Endothelial cell of umbilical vein (primary cell): Measurements from ENCODE around the gene MACROD2. TPM values are rescaled to one million over a fixed set of nuclear protein-coding genes. Genes with fewer than 3 reads are reported as not detected.

Source experiments
- BruUV-seq: library from RNA; stranded (reverse); fragments of 400-500 nt; replicated peaks from 2 replicates; lab custom pipeline; 2021; lab: Mats Ljungman, UMichigan
- CTCF ChIA-PET: fragments of 300-600, 350-600 bp; sonication (Branson Sonifier 250); formaldehyde crosslinking; loops from one replicate; lab custom pipeline; 2021; ENCODE audit warnings: antibody characterized with exemption, inconsistent platforms; lab: Charles Lee
- POLR2A ChIA-PET: fragments of 300-600, 350-600 bp; sonication (Branson Sonifier 250); formaldehyde crosslinking; loops from one replicate; lab custom pipeline; 2021; ENCODE audit warnings: antibody characterized with exemption, inconsistent platforms; lab: Charles Lee
- DNase-seq: peaks from one replicate; pipeline ENCODE4 v3.0.0-alpha.2; 2011; ENCODE audit warnings: low read depth, low spot score
- FAIRE-seq: peaks from 2 replicates; lab custom pipeline; 2011; peaks lifted over from hg19 to GRCh38; lab: Jason Lieb, UNC
- H2AFZ ChIP-seq: 2 replicates; pipeline ENCODE4 v1.6.0; 2012; ENCODE audit warnings: low read depth, low read length, control low read depth, inconsistent platforms
- H3K27ac ChIP-seq: 2 replicates; pipeline ENCODE4 v1.5.1; 2011; ENCODE audit warnings: low read depth, mild to moderate bottlenecking, control low read depth, low read length, moderate library complexity; ENCODE audit not compliant: insufficient read depth
- H3K27me3 ChIP-seq, 2 experiments: 2 replicates each; pipeline versions ENCODE4 v1.6.0 to v1.6.1; 2011; ENCODE audit warnings: low read length in 2 of 2, mixed read lengths in 1 of 2; ENCODE audit not compliant: control insufficient read depth in 2 of 2, insufficient read depth in 2 of 2
- H3K36me3 ChIP-seq, 2 experiments: 2 replicates in 1 of 2; 3 replicates in 1 of 2; pipeline ENCODE4 v1.5.1; 2011; ENCODE audit warnings: low read length in 2 of 2, mild to moderate bottlenecking in 1 of 2, moderate library complexity in 1 of 2; ENCODE audit not compliant: control insufficient read depth in 2 of 2, insufficient read depth in 2 of 2; ENCODE audit errors: extremely low read depth in 1 of 2
- H3K4me1 ChIP-seq: 3 replicates; pipeline ENCODE4 v1.5.1; 2011; ENCODE audit warnings: mild to moderate bottlenecking, low read length; ENCODE audit not compliant: control insufficient read depth, insufficient read depth; ENCODE audit errors: extremely low read depth
- H3K4me2 ChIP-seq: 2 replicates; pipeline ENCODE4 v1.6.1; 2011; ENCODE audit warnings: low read length, control low read depth, mixed read lengths; ENCODE audit not compliant: insufficient read depth
- H3K4me3 ChIP-seq, 3 experiments: fragments of 200-600 bp in 1 of 3; sonication (generic), shearing (Covaris generic) in 1 of 3; replicated peaks in 1 of 3; 2 replicates each; pipeline ENCODE4 v1.5.1; 2011 to 2016; ENCODE audit warnings: control low read depth in 3 of 3, low read length in 3 of 3, mild to moderate bottlenecking in 2 of 3, inconsistent platforms in 1 of 3, low read depth in 1 of 3, moderate library complexity in 1 of 3; ENCODE audit not compliant: insufficient read depth in 1 of 3
- H3K79me2 ChIP-seq: 2 replicates; pipeline ENCODE4 v1.6.0; 2012; ENCODE audit warnings: low read length, inconsistent platforms; ENCODE audit not compliant: control insufficient read depth, insufficient read depth
- H3K9ac ChIP-seq: replicated peaks from 2 replicates; pipeline ENCODE3; 2011; ENCODE audit warnings: low read length, control low read depth; ENCODE audit not compliant: insufficient read depth; ENCODE audit errors: extremely low read depth
- H3K9me1 ChIP-seq: replicated peaks from 3 replicates; pipeline ENCODE4 v1.6.0; 2011; ENCODE audit warnings: mild to moderate bottlenecking, low read length; ENCODE audit not compliant: control insufficient read depth, insufficient read depth; ENCODE audit errors: extremely low read depth
- H3K9me3 ChIP-seq: replicated peaks from 2 replicates; pipeline ENCODE4 v1.5.1; 2012; ENCODE audit warnings: low read length, inconsistent platforms; ENCODE audit not compliant: control insufficient read depth, insufficient read depth
- H4K20me1 ChIP-seq: replicated peaks from 2 replicates; pipeline ENCODE3; 2011; ENCODE audit warnings: mild to moderate bottlenecking, low read length; ENCODE audit not compliant: control insufficient read depth, insufficient read depth; ENCODE audit errors: extremely low read depth
- CTCF ChIP-seq, 2 donors: IDR thresholded peaks; 1 replicate in 1 of 2; 2 replicates in 1 of 2; pipeline ENCODE4 v1.5.1; 2011; ENCODE audit warnings: low read length in 2 of 2, mild to moderate bottlenecking in 2 of 2, moderate library complexity in 2 of 2, control low read depth in 1 of 2, inconsistent platforms in 1 of 2, low read depth in 1 of 2; ENCODE audit not compliant: insufficient read depth in 1 of 2; ENCODE audit errors: extremely low read depth in 1 of 2
- EZH2 ChIP-seq: IDR thresholded peaks from 2 replicates; pipeline ENCODE4 v1.6.1; 2012; ENCODE audit warnings: borderline replicate concordance, low read depth, mild to moderate bottlenecking, moderate library complexity, low read length, inconsistent platforms; ENCODE audit not compliant: severe bottlenecking
- FOS ChIP-seq: IDR thresholded peaks from 2 replicates; pipeline ENCODE4 v1.6.1; 2011; ENCODE audit warnings: mild to moderate bottlenecking, low read length, moderate library complexity, borderline replicate concordance; ENCODE audit not compliant: insufficient read depth
- GATA2 ChIP-seq: IDR thresholded peaks from 2 replicates; pipeline ENCODE4 v1.7.0; 2011; ENCODE audit warnings: low read depth, mild to moderate bottlenecking, moderate library complexity, mixed read lengths, low read length; ENCODE audit not compliant: insufficient read length, insufficient read depth
- JUN ChIP-seq: IDR thresholded peaks from 2 replicates; pipeline ENCODE4 v1.6.1; 2011; ENCODE audit warnings: borderline replicate concordance, low read depth; ENCODE audit not compliant: insufficient read length, insufficient read depth
- MAX ChIP-seq: IDR thresholded peaks from 2 replicates; pipeline ENCODE4 v1.6.1; 2011; ENCODE audit not compliant: insufficient read depth, insufficient read length
- MYC ChIP-seq: IDR thresholded peaks from one replicate; pipeline ENCODE4 v1.6.1; 2011; ENCODE audit warnings: mild to moderate bottlenecking, low read depth, low read length
- POLR2A ChIP-seq: IDR thresholded peaks from 2 replicates; pipeline ENCODE4 v1.6.1; 2012; ENCODE audit warnings: low read depth, mild to moderate bottlenecking, control low read depth, low read length
- POLR2AphosphoS5 ChIP-seq: IDR thresholded peaks from 2 replicates; pipeline ENCODE4 v1.6.1; 2012; ENCODE audit warnings: low read depth, mild to moderate bottlenecking, control low read depth, low read length, moderate library complexity; ENCODE audit not compliant: insufficient read depth
- dilution Hi-C: fragments of 300-500 bp; cut with MboI; formaldehyde crosslinking; loops from one replicate; pipeline ENCODE4 v1.15.0; 2019; ENCODE audit warnings: low sequenced_read_pairs; ENCODE audit not compliant: extremely low pct_ligation_motif_present
- intact Hi-C: fragments of 100-400 bp; cut with micrococcal nuclease; formaldehyde crosslinking; loops from one replicate; pipeline ENCODE4 v1.10.0; 2022
- polyA plus RNA-seq, 4 experiments: library from polyadenylated mRNA; depleted of rRNA in 3 of 4; stranded (reverse) in 3 of 4; unstranded in 1 of 4; fragments of >200 nt; gene quantifications; 2 replicates each; pipeline versions ENCODE4 v1.2.1 to v1.2.3, GENCODE V29; 2011 to 2012; ENCODE audit warnings: missing spikeins in 1 of 4
- total RNA-seq: library from RNA; stranded (reverse); gene quantifications from 2 replicates; pipeline ENCODE4 v1.2.3, GENCODE V29; 2021

The MACROD2 gene
- total and polyA plus RNA-seq, 2 donors (not counting 3 experiments of a cell fraction or from before 2014, with no cell fraction given), result 0.11 to 0.73 TPM

- DNase-seq (no peak), FAIRE-seq (no peak)
- Histone ChIP-seq H3K36me3 (no peaks in the 10 kb centered on the region), H3K9ac (no peak overlapping the region), H3K9me3 (no peaks in the 10 kb centered on the region), H3K4me1 (no peaks in the 10 kb centered on the region), H4K20me1 (no peaks in the 10 kb centered on the region), H3K9me1 (no peaks in the 10 kb centered on the region), H3K4me2 (no peak overlapping the region), H3K27me3 (no peaks in the 10 kb centered on the region), H3K27ac (no peak overlapping the region), H3K4me3 (no peak overlapping the region), H3K79me2 (no peaks in the 10 kb centered on the region), H2AFZ (no peak overlapping the region)
- ChIA-PET CTCF (no interaction called here), POLR2A (no interaction called here)
- BruUV-seq, result no TSS peak
- dilution Hi-C loops (no loop called here), intact Hi-C loops (no loop called here)
- no peak for TF ChIP-seq CTCF (IDR thresholded peaks at IDR 0.05; ENCODE audit: extremely low read depth in 1 of 2, insufficient read depth in 1 of 2, low read depth in 1 of 2, low read length in 2 of 2)
Measured at GRCh38 chr20:15842872-15843271, 1847.6 kb downstream of the MACROD2 start.

DNA sequence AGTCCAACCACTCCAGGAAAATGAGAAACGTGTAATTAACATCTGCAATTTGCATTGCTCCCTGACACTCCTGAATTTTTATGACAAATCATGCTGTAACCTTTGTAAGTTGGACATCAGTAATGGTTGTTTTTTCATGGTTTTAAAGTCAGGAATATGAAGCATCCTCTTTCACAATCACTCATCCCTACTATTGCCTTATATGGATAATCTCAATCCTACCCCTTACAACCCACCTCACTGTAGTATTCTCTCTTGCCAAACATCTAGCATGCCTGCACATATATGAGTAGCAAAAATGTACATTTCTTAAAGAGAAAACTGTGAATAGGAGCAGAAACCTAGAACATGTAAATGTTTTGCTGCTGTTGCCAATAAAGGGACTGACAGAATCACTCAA, 1848.5 kb downstream of the MACROD2 start:
- Histone ChIP-seq H3K4me1 (no peaks in the 10 kb centered on the region), H3K79me2 (no peaks in the 10 kb centered on the region), H3K9me1 (no peaks in the 10 kb centered on the region), H3K4me3 (no peak overlapping the region), H3K27ac (no peak overlapping the region), H3K9me3 (no peaks in the 10 kb centered on the region), H3K4me2 (no peak overlapping the region), H4K20me1 (no peaks in the 10 kb centered on the region), H3K36me3 (no peaks in the 10 kb centered on the region), H3K27me3 (no peaks in the 10 kb centered on the region), H3K9ac (no peak overlapping the region), H2AFZ (no peak overlapping the region)
- BruUV-seq, result no TSS peak
- FAIRE-seq (no peak), DNase-seq (no peak)
- dilution Hi-C loops, result no loop called here
- TF ChIP-seq MYC (no peak), MAX (no peak), EZH2 (no peak), POLR2A (no peak), JUN (no peak), POLR2AphosphoS5 (no peak), CTCF (IDR thresholded peaks at IDR 0.05; ENCODE audit: extremely low read depth in 1 of 2, insufficient read depth in 1 of 2, low read depth in 1 of 2, low read length in 2 of 2) (no peak), GATA2 (no peak), FOS (no peak)
- intact Hi-C loops, result no loop called here
- POLR2A ChIA-PET, result no interaction called here
- CTCF ChIA-PET, result no interaction called here
